Iris pigment epithelial cell (primary cell): ENCODE results near the gene S100PBP.

Experiments used
- DNase-seq: peaks from one replicate; pipeline ENCODE4 v3.0.0-alpha.2; 2011; ENCODE audit warnings: low read depth

Gene S100PBP

GRCh38 chr1:32888134-32888533 is 70.7 kb downstream of the S100PBP start:
- DNase-seq, result no peak

GRCh38 chr1:32888677-32889420 is 71.4 kb downstream of the S100PBP start:
- DNase-seq, result no peak

DNA sequence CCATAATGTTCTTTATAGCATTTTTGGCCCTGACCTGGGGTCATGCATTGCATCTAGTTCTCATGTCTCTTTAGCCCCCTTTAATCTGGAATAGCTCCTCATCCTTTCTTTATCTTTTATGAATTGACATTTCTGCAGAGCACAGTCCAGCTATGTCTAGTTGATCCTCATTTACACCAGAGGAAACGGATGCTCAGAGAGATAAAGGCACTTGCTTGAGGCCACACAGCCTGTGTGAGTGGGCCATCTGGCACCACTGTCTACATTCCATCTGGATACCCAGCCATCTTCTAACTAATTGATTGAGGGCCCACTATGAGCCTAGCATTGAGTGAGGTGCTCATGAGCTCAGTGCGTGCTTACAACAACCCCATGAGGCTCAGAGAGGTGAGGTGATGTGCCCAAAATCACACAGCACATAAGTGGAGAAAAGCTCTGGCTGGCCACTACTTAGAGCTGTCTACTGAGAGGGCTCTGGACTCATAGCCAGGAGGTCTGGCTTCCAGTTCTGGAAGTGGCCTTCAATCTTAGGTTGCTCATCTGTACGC is 72.4 kb downstream of the S100PBP start:
- DNase-seq, result no peak

GRCh38 chr1:32890516-32891240 is 73.2 kb downstream of the S100PBP start:
- no peak for DNase-seq

GRCh38 chr1:32891241-32891570 is 73.8 kb downstream of the S100PBP start:
- DNase-seq, result no peak

GRCh38 chr1:32891630-32892029 is 74.2 kb downstream of the S100PBP start:
- DNase-seq, result no peak

GRCh38 chr1:32892368-32893197 is 75.1 kb downstream of the S100PBP start:
- DNase-seq, result peak; percentile 12

DNA sequence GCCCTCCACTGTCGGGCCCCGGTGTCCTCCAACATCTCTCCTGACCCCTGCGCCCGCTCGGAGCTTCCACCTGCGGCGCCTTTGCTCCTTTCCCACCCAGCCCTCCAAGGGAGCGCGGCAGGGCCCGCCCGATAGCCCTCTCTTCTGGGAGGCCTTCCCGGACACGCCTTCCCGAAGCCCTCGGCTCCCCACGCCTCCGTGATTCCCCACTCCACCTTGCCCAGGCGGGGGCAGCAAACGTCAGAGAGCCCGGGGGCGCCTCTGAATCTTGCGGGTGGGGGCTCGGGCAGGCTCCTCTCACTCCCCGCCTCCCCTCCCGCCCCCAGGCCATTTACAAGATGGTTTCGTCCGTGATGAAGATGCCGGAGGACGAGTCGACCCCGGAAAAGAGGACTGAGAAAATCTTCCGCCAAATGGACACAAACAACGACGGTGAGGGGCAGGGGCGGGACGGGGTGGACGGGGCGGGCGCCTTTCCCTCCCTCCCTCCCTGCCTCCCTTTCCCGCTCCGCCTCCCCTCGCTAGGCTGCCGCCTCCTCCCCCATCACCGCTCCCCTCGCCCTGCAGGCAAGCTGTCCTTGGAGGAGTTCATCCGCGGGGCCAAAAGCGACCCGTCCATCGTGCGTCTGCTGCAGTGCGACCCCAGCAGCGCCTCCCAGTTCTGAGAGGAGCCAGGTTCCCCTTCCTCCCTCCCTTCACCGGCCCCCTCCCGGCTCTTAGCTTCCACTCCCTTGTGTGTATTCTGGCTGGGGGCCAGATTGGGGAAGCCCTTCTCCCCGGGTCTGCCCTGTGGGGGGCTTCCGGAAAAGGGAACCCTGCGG is 76.0 kb downstream of the S100PBP start:
- peak; percentile 23 for DNase-seq

DNA sequence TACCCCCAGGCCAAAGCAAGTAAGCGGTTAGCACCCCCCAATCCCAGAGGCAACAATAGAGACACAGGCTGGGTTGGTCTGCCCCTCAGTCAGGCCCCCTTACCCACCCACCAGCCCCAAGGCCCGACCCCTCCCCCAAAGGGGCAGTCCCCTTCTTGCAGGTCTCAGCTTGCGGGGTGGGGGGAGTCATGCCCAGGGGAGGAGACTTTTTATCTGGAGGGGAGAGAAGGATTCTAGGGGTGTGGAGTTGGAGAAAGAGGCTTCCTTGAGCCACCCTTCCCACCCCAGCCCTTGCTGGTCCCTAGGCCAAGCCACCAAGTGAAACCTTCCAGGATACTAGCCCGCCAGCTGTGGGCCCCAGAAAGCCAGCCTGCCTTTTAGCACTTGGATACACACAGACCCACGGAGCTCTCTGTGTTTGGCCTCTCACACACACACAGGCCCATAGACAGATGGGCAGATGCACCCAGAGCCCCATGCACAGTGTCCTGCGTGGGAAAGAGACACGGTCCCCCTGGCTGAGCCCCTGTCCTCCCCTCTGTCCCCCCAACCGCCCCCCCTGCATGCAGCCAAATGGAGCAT is 76.7 kb downstream of the S100PBP start:
- DNase-seq, result no peak

DNA sequence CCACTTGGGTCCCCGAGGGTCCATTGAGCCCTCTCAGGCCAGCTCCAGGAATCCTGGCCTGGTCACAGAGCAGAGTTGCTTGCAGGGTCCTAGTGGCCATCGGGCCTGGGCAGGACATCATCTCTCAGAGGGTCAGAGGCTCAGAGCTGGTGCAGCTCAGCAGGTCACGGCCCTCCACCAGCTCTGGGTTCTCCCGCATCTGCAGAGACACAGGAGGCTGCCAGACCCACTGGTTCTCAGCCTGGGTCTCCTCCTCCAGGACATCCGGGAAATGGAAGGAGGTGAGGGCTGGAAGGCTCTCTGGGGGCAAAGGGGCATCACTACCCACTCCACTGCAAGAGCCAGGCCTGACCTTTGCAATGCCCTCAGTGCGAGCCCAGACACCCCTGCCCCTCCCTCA is 77.2 kb downstream of the S100PBP start:
- no peak for DNase-seq

GRCh38 chr1:32895325-32896215 is 78.1 kb downstream of the S100PBP start:
- no peak for DNase-seq

GRCh38 chr1:32896451-32896850 is 79.0 kb downstream of the S100PBP start:
- DNase-seq, result no peak

DNA sequence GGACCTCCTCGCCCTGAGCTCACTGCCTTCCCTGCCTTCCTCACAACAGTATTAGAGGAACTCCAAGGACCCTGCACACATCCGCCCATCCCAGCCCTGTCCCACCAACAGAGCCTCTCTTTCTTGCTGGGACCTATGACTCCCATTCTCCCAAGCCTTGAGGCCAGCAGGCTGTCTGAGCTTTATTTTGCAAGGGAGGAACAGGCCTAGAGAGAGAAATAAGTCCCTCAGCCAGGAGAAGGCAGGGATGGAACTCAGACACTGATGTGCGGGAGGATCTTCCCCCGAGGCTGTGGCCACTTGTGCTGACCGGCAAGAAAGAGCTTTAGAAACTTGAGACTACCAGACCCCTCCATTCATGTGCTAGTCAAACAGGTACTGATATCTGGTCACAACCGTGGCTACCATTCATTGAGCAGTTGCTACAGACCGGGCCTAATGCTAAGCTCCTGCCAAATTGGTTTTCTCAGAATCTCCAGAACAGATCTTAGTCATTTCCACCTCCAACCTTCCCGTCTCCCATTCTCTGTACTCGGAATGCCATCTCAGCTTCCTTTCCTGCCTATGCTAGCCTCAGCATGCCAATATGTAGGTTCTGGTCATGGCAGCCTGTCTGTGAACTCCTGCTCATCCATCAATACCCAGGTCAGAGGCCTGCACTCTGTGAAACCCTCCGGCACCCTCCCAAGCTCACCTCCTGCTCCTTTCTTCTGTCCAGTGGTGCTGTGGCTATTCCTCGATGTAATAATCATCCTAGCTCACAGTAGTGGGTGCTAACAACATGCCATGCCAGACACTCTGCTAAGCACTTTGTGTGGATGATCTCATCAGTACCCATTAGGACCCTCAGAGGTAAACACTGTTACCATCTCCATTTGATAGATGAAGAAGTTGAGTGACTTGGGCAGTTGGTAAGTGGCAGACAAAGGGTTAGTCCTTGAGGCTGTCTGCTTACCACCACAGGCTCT is 79.9 kb downstream of the S100PBP start:
- no peak for DNase-seq

DNA sequence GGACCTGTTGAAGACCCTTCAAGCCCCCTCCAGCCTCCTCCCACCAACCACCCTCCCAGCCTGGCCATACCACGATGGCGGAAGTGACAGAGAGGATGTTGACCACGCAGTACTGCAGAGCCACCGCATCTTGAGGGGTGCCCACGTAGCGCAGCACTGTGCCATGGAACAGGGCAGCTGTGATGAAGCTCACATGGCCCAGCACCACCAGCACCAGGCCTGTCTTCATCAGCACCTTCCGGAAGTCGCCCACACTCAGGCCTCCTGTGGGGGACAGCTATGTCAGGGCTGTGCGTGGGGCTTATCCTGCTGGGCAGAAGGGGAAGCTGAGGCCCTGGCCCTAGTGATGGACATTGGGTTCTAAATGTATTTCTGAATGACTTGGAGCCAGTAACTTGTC is 80.6 kb downstream of the S100PBP start:
- no peak for DNase-seq

- DNase-seq, result no peak
Observed at GRCh38 chr1:32898958-32899357, 81.5 kb downstream of the S100PBP start.

- no peak for DNase-seq
Observed at GRCh38 chr1:32899586-32900296, 82.3 kb downstream of the S100PBP start.

DNA sequence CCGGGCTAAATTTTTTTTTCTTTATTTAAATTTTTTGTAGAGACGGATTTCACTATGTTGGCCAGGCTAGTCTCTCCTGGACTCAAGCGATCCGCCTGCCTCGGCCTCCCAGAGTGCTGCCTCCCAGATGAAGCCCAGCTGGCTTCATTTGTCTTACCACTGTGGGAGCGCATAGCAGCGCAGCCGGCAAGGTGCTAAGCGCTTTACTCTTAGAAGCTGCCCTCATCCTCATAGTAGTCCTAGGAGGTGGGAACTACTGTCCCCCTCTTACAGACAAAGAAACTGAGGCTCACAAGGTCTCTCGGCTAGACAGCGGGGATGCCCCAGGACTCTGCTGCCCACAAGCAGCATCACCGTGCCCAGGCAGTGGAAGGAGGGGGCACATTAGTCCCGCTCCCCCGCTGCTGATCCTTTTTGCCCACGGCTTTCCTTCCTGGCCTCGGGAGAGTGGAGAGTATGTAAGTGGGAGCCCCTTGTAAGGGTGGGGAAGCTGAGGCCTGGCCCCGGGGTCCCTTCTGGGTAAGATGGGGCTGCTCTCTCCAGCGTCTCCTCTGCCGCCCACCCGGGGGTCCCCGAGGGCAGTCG is 83.0 kb downstream of the S100PBP start:
- DNase-seq, result no peak
